Peyer's patch (tissue), 4 donors: ENCODE data around the gene CALR.

ENCODE experiments used
- CTCF ChIP-seq, 6 experiments: fragments of 450-650 bp in 4 of 6; fragments of 200-600 bp in 2 of 6; sonication (generic) in 1 of 6; IDR thresholded peaks; one replicate each; pipeline ENCODE4 v1.5.1; 2017 to 2019; ENCODE audit warnings: antibody characterized with exemption in 6 of 6, mild to moderate bottlenecking in 3 of 6, moderate library complexity in 1 of 6
- POLR2A ChIP-seq, 2 donors: fragments of 450-650 bp; IDR thresholded peaks; one replicate each; pipeline ENCODE4 v1.5.1; 2017; ENCODE audit warnings: antibody characterized with exemption in 2 of 2, mild to moderate bottlenecking in 2 of 2, moderate library complexity in 2 of 2

- TF ChIP-seq CTCF (IDR thresholded peaks at IDR 0.05) = no peak
- no peak for TF ChIP-seq POLR2A (IDR thresholded peaks at IDR 0.05)
Observed at GRCh38 chr19:12940897-12941296, 2.5 kb downstream of the CALR start.
